HFF-Myc (cell line): ENCODE data around the gene PEX11G.

Experiments
- DNase-seq: peaks from one replicate; pipeline ENCODE4 v3.0.0-alpha.2; 2011; ENCODE audit warnings: low read depth; ENCODE audit errors: extremely low read depth
- H3K4me3 ChIP-seq: replicated peaks from 2 replicates; pipeline ENCODE4 v1.5.1; 2011; ENCODE audit warnings: low read depth, mild to moderate bottlenecking, control low read depth, low read length
- TF ChIP-seq, protein P1 (sequence below): IDR thresholded peaks from 2 replicates; pipeline ENCODE4 v1.5.1; 2012; ENCODE audit warnings: mild to moderate bottlenecking, low read depth, low read length, control low read depth; ENCODE audit errors: missing control alignments

PEX11G gene

DNA sequence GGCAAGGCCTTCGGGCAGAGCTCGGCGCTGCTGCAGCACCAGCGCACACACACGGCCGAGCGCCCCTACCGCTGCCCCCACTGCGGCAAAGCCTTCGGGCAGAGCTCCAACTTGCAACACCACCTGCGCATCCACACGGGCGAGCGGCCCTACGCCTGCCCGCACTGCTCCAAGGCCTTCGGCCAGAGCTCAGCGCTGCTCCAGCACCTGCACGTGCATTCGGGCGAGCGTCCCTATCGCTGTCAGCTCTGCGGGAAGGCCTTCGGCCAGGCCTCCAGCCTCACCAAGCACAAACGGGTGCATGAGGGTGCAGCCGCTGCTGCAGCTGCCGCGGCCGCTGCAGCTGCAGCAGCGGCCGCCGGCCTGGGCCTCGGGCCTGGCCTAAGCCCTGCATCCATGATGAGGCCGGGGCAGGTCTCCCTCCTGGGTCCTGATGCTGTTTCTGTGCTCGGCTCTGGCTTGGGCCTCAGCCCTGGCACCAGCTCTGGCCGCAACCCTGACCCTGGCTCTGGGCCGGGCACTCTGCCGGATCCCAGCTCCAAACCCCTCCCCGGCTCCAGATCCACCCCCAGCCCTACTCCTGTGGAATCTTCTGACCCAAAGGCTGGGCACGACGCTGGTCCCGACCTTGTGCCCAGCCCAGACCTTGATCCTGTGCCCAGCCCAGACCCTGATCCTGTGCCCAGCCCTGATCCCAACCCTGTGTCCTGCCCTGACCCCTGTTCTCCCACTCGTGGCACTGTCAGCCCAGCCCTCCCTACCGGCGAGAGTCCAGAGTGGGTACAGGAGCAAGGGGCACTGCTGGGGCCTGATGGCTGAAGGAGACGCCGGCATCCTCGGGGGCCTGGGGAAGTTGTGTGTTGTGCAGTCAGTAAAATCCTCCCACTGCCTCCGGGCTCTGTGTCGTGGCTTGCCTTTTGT is 31.6 kb upstream of the PEX11G start:
- no peak for DNase-seq
- H3K4me3 ChIP-seq = no peak overlapping the region
- TF ChIP-seq, protein P1, sequence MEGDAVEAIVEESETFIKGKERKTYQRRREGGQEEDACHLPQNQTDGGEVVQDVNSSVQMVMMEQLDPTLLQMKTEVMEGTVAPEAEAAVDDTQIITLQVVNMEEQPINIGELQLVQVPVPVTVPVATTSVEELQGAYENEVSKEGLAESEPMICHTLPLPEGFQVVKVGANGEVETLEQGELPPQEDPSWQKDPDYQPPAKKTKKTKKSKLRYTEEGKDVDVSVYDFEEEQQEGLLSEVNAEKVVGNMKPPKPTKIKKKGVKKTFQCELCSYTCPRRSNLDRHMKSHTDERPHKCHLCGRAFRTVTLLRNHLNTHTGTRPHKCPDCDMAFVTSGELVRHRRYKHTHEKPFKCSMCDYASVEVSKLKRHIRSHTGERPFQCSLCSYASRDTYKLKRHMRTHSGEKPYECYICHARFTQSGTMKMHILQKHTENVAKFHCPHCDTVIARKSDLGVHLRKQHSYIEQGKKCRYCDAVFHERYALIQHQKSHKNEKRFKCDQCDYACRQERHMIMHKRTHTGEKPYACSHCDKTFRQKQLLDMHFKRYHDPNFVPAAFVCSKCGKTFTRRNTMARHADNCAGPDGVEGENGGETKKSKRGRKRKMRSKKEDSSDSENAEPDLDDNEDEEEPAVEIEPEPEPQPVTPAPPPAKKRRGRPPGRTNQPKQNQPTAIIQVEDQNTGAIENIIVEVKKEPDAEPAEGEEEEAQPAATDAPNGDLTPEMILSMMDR = no peak

DNA sequence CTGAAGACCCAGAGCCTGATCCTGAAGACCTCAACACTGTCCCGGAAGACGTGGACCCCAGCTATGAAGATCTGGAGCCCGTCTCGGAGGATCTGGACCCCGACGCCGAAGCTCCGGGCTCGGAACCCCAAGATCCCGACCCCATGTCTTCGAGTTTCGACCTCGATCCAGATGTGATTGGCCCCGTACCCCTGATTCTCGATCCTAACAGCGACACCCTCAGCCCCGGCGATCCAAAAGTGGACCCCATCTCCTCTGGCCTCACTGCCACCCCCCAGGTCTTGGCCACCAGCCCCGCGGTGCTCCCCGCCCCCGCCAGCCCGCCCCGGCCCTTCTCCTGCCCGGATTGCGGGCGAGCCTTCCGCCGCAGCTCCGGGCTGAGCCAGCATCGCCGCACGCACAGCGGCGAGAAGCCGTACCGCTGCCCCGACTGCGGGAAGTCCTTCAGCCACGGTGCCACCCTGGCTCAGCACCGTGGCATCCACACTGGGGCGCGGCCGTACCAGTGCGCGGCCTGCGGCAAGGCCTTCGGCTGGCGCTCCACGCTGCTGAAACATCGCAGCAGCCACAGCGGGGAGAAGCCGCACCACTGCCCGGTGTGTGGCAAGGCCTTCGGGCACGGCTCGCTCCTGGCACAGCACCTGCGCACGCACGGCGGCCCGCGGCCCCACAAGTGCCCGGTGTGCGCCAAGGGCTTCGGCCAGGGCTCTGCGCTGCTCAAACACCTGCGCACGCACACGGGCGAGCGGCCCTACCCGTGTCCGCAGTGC is 30.7 kb upstream of the PEX11G start:
- no peak overlapping the region for H3K4me3 ChIP-seq
- DNase-seq = no peak
- TF ChIP-seq, protein P1 = no peak

DNA sequence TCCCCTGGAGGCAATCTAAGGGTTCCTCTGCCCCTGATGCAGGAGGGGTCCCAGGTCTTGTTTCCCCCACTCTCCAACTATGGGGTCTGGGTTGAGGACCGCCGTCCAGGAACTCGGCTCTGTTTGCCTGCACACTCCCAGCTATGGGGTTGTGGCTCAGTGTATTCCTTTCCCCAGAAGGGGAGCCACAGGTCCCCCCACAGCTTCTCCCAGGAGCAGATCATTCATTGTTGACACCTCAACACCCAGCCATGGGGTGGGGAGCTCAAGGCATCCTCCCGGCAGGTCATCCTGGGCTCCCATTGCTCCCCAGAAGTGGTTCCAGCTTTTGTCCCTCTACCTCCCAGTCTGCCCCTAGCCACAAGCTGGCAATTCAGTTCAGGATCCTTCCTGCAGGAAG is 28.0 kb upstream of the PEX11G start:
- TF ChIP-seq, protein P1 = no peak
- DNase-seq = no peak
- H3K4me3 ChIP-seq = peak overlapping the region; percentile 57

DNA sequence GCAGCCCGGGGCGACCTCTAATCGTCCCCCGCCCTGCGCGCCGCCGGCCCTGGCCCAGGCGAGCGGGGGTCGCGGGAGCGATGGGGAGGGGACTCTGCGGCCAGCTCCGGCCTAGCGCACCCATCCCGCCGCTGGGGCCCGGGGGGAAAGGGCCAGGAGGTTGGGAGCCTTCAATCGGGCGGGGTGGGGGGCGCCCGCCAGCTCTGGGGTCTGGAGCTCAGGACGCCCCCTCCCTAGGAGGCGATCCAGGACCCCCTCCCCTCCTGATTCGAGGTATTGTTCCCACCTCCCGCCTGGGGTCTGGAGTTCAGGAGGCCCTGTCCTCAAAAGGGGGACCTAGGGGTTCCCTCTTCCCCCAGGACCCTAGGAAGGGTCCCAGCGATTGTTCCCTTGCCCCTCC is 27.5 kb upstream of the PEX11G start:
- no peak for DNase-seq
- TF ChIP-seq, protein P1 = no peak
- peak overlapping the region; percentile 57 for H3K4me3 ChIP-seq

DNA sequence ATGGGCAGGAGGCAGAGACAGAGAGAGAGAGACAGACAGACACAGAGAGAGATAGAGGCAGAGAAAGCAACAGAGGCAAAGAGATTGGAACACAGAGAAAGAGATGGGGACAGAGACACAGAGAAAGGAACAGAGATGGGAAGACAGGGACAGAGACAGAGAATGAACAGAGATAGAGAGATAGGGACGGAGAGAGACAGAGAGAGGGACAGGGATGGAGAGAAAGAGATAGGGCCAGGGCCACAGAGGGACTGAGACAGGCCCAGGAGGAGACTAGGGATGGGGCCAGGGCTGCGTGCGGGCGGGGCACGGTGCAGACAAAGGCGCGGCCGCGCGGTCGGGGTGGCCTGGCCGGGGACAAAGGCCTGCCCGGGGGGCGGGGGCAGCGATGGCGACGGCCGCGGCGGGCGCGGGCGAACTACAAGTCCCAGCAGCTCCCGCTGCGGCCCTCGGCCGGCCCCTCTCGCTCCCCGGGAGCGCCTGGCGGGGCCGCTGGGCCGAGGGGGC is 26.9 kb upstream of the PEX11G start, which contains the start of gene ZNF358:
TSS of gene ZNF358 (plus strand) at position 459 of the 507 bp plus-strand sequence. CDS start 3,140 bp downstream, outside the sequence.
- H3K4me3 ChIP-seq = peak within 1 kb of the TSS; percentile 57
- TF ChIP-seq, protein P1 = no peak
- no peak for DNase-seq

DNA sequence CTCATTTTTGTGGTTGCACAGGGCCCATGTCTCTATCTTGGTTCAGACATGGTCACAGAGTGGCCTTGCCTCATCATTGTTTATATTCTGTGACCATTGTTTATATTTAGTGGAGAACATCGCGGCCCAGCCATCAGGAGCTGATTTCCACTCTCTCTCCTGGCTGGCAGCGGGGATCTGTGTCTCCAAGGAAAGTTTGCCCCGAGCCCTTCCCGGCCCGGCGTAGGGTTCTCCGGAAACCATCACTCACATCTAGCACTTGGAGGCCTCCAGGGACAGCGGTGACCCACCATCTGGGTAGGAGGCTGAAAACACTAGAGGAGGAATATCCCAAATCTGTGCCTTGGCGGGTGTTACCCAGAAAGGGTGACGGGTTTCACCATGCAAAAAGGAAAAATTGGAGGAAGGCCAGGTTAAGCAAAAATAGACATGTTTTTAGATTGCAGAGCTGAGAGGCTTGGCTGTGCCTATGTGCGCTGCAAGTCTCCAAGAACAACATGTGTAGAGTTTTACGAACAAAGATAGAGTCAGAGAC is 26.3 kb upstream of the PEX11G start:
- no peak for DNase-seq
- TF ChIP-seq, protein P1 = no peak
- peak overlapping the region; percentile 46 for H3K4me3 ChIP-seq
